Measurements from ENCODE around the gene LRG1. TPM values are rescaled to one million over a fixed set of nuclear protein-coding genes. Genes with fewer than 3 reads are reported as not detected.

LRG1 gene
- total and polyA plus RNA-seq, 10 of the 15 experiments (the other 5 are each of a cell fraction or from before 2014, with no cell fraction given), result 0.29 to 4.7 (median 0.58) TPM

GRCh38 chr19:4538601-4538954, 1.3 kb downstream of the LRG1 start:
- no peaks in the 10 kb centered on the region for H4K20me1 ChIP-seq (ENCODE audit: control insufficient read depth, insufficient read depth)
- WGBS (ENCODE audit: insufficient coverage, insufficient replicate concordance, low lambda C conversion rate, missing lambda C conversion rate), result 73% methylated on average over 12 of the region's 13 CpGs
- H3K9me3 ChIP-seq (replicated peaks; ENCODE audit: control insufficient read depth, insufficient read depth, low read length), result peaks cover 2% of the 10 kb centered on the region; the same call in 2 of the 3 replicates
- H3K4me2 ChIP-seq (ENCODE audit: control insufficient read depth, insufficient read depth), result no peak overlapping the region
- CTCF ChIA-PET, result interaction anchor here (0.6 to 4.8 kb wide), 4 partner anchors 14 to 94 kb away, joined by 3 to 44 read pairs (median 6); no protein-coding TSS in a partner anchor
- intact Hi-C loops (cut with micrococcal nuclease; ENCODE audit: unreplicated experiment), result no loop called here
- H2AFZ ChIP-seq (ENCODE audit: control insufficient read depth, low read depth, low read length), result no peak overlapping the region
- H3K4me3 ChIP-seq, result no peak overlapping the region
- H3K9ac ChIP-seq (ENCODE audit: control insufficient read depth, insufficient read depth, low read length), result no peak overlapping the region
- TF ChIP-seq CHD2 (IDR thresholded peaks at IDR 0.05; ENCODE audit: borderline replicate concordance, low read depth, low read length) (no peak), FOS (IDR thresholded peaks at IDR 0.05; ENCODE audit: borderline replicate concordance, extremely low read depth, insufficient read length) (no peak), HDGF (IDR thresholded peaks at IDR 0.05) (no peak), TCF3 (IDR thresholded peaks at IDR 0.05; ENCODE audit: borderline replicate concordance, insufficient read depth, low read depth, low read length) (no peak)
- TF ChIP-seq, protein P1, sequence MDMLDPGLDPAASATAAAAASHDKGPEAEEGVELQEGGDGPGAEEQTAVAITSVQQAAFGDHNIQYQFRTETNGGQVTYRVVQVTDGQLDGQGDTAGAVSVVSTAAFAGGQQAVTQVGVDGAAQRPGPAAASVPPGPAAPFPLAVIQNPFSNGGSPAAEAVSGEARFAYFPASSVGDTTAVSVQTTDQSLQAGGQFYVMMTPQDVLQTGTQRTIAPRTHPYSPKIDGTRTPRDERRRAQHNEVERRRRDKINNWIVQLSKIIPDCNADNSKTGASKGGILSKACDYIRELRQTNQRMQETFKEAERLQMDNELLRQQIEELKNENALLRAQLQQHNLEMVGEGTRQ (IDR thresholded peaks at IDR 0.05; ENCODE audit: borderline replicate concordance, low read depth, low read length), result no peak
- BruUV-seq (replicated peaks), result no TSS peak
- POLR2A ChIA-PET, result no interaction called here
- peaks cover 12% of the 10 kb centered on the region for H3K4me1 ChIP-seq (ENCODE audit: control insufficient read depth, insufficient read depth, low read length)
- RAD21 ChIA-PET (ENCODE audit: unreplicated experiment), result no interaction called here
- SMC1A ChIA-PET (ENCODE audit: uncharacterized antibody, unreplicated experiment), result interaction anchor here (1.8 kb wide), 1 partner anchor 14 kb away, joined by 4 read pairs; no protein-coding TSS in a partner anchor
- DNase-seq (ENCODE audit: low read depth, low spot score) (no peak), FAIRE-seq (no peak), ATAC-seq (no peak)
- in situ Hi-C loops (cut with MboI), result no loop called here
- no peaks in the 10 kb centered on the region for H3K36me3 ChIP-seq (ENCODE audit: control insufficient read depth in 2 of 2, insufficient read depth in 2 of 2, low read length in 1 of 2)
- H3K27ac ChIP-seq (ENCODE audit: control insufficient read depth, insufficient read depth), result no peak overlapping the region
- no peaks in the 10 kb centered on the region; a peak in 1 of 4 replicates for H3K27me3 ChIP-seq (replicated peaks in 1 of 2; ENCODE audit: control insufficient read depth in 2 of 2, insufficient read depth in 2 of 2, low read length in 1 of 2)
- H3K79me2 ChIP-seq (ENCODE audit: control insufficient read depth, insufficient read depth, low read length), result no peaks in the 10 kb centered on the region

DNA sequence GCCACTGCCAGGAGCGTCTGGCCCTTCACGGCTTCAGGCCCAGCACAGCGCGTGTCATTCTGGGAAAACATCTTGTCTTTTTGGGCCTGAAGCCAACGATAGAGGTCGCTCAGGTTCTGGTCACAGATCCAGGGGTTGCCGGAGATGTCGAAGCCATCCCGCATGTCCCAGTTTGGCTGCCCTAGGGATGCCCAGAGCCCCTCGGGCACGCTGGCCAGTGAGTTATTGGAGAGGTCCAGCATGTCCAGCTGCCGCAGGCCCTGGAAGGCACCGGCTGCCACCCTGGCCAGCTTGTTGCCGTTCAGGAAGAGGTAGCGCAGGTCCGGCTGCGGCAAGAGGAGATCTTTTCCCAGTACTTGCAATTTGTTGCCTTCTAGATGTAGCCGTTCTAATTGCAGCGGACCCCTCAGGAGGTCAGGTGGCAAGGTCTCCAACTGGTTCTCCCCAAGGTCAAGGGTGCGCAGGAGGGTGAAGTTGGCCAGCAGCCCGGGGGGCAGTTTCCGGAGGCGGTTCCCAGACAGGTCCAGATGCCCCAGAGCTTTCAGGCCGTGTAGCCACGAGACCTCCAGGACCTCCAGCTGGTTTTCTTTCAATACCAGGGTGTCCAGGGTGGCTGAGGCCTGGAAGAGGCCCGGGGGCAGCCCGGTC, 1.8 kb downstream of the LRG1 start:
- no peak for DNase-seq (ENCODE audit: low read depth, low spot score)
- 77% methylated on average over 27 of the region's 27 CpGs for WGBS (ENCODE audit: insufficient coverage, insufficient replicate concordance, low lambda C conversion rate, missing lambda C conversion rate)
- Histone ChIP-seq H3K27me3 (replicated peaks in 1 of 2; ENCODE audit: control insufficient read depth in 2 of 2, insufficient read depth in 2 of 2, low read length in 1 of 2) (no peaks in the 10 kb centered on the region; a peak in 1 of 4 replicates), H4K20me1 (ENCODE audit: control insufficient read depth, insufficient read depth) (no peaks in the 10 kb centered on the region), H3K4me2 (ENCODE audit: control insufficient read depth, insufficient read depth) (no peak overlapping the region), H3K4me3 (no peak overlapping the region), H3K79me2 (ENCODE audit: control insufficient read depth, insufficient read depth, low read length) (no peaks in the 10 kb centered on the region), H3K4me1 (ENCODE audit: control insufficient read depth, insufficient read depth, low read length) (peaks cover 12% of the 10 kb centered on the region), H3K9me3 (replicated peaks; ENCODE audit: control insufficient read depth, insufficient read depth, low read length) (peaks cover 2% of the 10 kb centered on the region; the same call in 2 of the 3 replicates), H2AFZ (ENCODE audit: control insufficient read depth, low read depth, low read length) (no peak overlapping the region), H3K9ac (ENCODE audit: control insufficient read depth, insufficient read depth, low read length) (no peak overlapping the region), H3K27ac (ENCODE audit: control insufficient read depth, insufficient read depth) (no peak overlapping the region), H3K36me3 (ENCODE audit: control insufficient read depth in 2 of 2, insufficient read depth in 2 of 2, low read length in 1 of 2) (no peaks in the 10 kb centered on the region)
- ATAC-seq, result no peak
- intact Hi-C loops (cut with micrococcal nuclease; ENCODE audit: unreplicated experiment), result no loop called here
- ChIA-PET CTCF (interaction anchor here (0.7 to 4.8 kb wide), 3 partner anchors 14 to 121 kb away, joined by 3 to 44 read pairs (median 4); no protein-coding TSS in a partner anchor), SMC1A (ENCODE audit: uncharacterized antibody, unreplicated experiment) (no interaction called here), POLR2A (no interaction called here), RAD21 (ENCODE audit: unreplicated experiment) (no interaction called here)
- no peak for FAIRE-seq
- in situ Hi-C loops (cut with MboI), result no loop called here
- BruUV-seq (replicated peaks), result no TSS peak
- no peak for TF ChIP-seq KDM1A (IDR thresholded peaks at IDR 0.05; ENCODE audit: borderline replicate concordance)
- no peak for TF ChIP-seq JUNB (IDR thresholded peaks at IDR 0.05)
- TF ChIP-seq, protein P2, sequence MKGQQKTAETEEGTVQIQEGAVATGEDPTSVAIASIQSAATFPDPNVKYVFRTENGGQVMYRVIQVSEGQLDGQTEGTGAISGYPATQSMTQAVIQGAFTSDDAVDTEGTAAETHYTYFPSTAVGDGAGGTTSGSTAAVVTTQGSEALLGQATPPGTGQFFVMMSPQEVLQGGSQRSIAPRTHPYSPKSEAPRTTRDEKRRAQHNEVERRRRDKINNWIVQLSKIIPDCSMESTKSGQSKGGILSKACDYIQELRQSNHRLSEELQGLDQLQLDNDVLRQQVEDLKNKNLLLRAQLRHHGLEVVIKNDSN (IDR thresholded peaks at IDR 0.05; ENCODE audit: borderline replicate concordance, extremely low read length, insufficient read depth, low read depth, low read length), result no peak
- TF ChIP-seq GATAD2B (conservative IDR thresholded peaks at IDR 0.05; ENCODE audit: low read depth), result no peak
- no peak for TF ChIP-seq ASH2L (IDR thresholded peaks at IDR 0.05; ENCODE audit: borderline replicate concordance, low read depth)
- no peak for TF ChIP-seq MYB (IDR thresholded peaks at IDR 0.05; ENCODE audit: borderline replicate concordance, low read depth, low read length)
